Measurements from ENCODE around the gene PCDHGA11.

- TF ChIP-seq CTCF (IDR thresholded peaks at IDR 0.05; ENCODE audit: insufficient read depth, low read length) (no peak), POLR2AphosphoS5 (IDR thresholded peaks at IDR 0.05; ENCODE audit: low read depth) (no peak), SPI1 (IDR thresholded peaks at IDR 0.05; ENCODE audit: borderline replicate concordance, low read depth) (no peak)
- TF ChIP-seq, protein P1, sequence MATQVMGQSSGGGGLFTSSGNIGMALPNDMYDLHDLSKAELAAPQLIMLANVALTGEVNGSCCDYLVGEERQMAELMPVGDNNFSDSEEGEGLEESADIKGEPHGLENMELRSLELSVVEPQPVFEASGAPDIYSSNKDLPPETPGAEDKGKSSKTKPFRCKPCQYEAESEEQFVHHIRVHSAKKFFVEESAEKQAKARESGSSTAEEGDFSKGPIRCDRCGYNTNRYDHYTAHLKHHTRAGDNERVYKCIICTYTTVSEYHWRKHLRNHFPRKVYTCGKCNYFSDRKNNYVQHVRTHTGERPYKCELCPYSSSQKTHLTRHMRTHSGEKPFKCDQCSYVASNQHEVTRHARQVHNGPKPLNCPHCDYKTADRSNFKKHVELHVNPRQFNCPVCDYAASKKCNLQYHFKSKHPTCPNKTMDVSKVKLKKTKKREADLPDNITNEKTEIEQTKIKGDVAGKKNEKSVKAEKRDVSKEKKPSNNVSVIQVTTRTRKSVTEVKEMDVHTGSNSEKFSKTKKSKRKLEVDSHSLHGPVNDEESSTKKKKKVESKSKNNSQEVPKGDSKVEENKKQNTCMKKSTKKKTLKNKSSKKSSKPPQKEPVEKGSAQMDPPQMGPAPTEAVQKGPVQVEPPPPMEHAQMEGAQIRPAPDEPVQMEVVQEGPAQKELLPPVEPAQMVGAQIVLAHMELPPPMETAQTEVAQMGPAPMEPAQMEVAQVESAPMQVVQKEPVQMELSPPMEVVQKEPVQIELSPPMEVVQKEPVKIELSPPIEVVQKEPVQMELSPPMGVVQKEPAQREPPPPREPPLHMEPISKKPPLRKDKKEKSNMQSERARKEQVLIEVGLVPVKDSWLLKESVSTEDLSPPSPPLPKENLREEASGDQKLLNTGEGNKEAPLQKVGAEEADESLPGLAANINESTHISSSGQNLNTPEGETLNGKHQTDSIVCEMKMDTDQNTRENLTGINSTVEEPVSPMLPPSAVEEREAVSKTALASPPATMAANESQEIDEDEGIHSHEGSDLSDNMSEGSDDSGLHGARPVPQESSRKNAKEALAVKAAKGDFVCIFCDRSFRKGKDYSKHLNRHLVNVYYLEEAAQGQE (IDR thresholded peaks at IDR 0.05; ENCODE audit: insufficient replicate concordance, low read depth), result no peak
Measured at GRCh38 chr5:141440341-141440740, 19.5 kb downstream of the PCDHGA11 start.

All from HL-60 (cell line).